Measurements from ENCODE around the gene TMEM171. TPM values are rescaled to one million over a fixed set of nuclear protein-coding genes. Genes with fewer than 3 reads are reported as not detected.

TMEM171 gene
- total and polyA plus RNA-seq, 2 of the 8 experiments (the other 6 are each of a cell fraction or from before 2014, with no cell fraction given) = 1.0 to 2.2 TPM

- no peak for TF ChIP-seq CHD1 (IDR thresholded peaks at IDR 0.05; ENCODE audit: low read depth, low read length)
- no peak for TF ChIP-seq MAX (IDR thresholded peaks at IDR 0.05)
- no peak for TF ChIP-seq TBP (IDR thresholded peaks at IDR 0.05; ENCODE audit: low read depth, low read length)
- TF ChIP-seq TAF7 (optimal IDR thresholded peaks at IDR 0.05; ENCODE audit: borderline replicate concordance, low read depth, low read length) = no peak
- TF ChIP-seq POLR2A (IDR thresholded peaks at IDR 0.05; ENCODE audit: control extremely low read depth in 1 of 2, low read depth in 2 of 2, low read length in 2 of 2) = no peak
- no peak for TF ChIP-seq SIX5 (IDR thresholded peaks at IDR 0.05; ENCODE audit: low read depth, low read length)
- TF ChIP-seq CBX5 (IDR thresholded peaks at IDR 0.05; ENCODE audit: low read depth, low read length) = no peak
Observed at GRCh38 chr5:73118391-73118973, 1.9 kb upstream of the TMEM171 start (continued).
